Endothelial cell of umbilical vein (primary cell): Measurements from ENCODE around the gene NFATC2. TPM values are rescaled to one million over a fixed set of nuclear protein-coding genes. Genes with fewer than 3 reads are reported as not detected.

Experiments used
- BruUV-seq: library from RNA; stranded (reverse); fragments of 400-500 nt; replicated peaks from 2 replicates; lab custom pipeline; 2021; lab: Mats Ljungman, UMichigan
- CTCF ChIA-PET: fragments of 300-600, 350-600 bp; sonication (Branson Sonifier 250); formaldehyde crosslinking; loops from one replicate; lab custom pipeline; 2021; ENCODE audit warnings: antibody characterized with exemption, inconsistent platforms; lab: Charles Lee
- POLR2A ChIA-PET: fragments of 300-600, 350-600 bp; sonication (Branson Sonifier 250); formaldehyde crosslinking; loops from one replicate; lab custom pipeline; 2021; ENCODE audit warnings: antibody characterized with exemption, inconsistent platforms; lab: Charles Lee
- DNase-seq: peaks from one replicate; pipeline ENCODE4 v3.0.0-alpha.2; 2011; ENCODE audit warnings: low read depth, low spot score
- FAIRE-seq: peaks from 2 replicates; lab custom pipeline; 2011; peaks lifted over from hg19 to GRCh38; lab: Jason Lieb, UNC
- H2AFZ ChIP-seq: 2 replicates; pipeline ENCODE4 v1.6.0; 2012; ENCODE audit warnings: low read depth, low read length, control low read depth, inconsistent platforms
- H3K27ac ChIP-seq: 2 replicates; pipeline ENCODE4 v1.5.1; 2011; ENCODE audit warnings: low read depth, mild to moderate bottlenecking, control low read depth, low read length, moderate library complexity; ENCODE audit not compliant: insufficient read depth
- H3K27me3 ChIP-seq, 2 experiments: 2 replicates each; pipeline versions ENCODE4 v1.6.0 to v1.6.1; 2011; ENCODE audit warnings: low read length in 2 of 2, mixed read lengths in 1 of 2; ENCODE audit not compliant: control insufficient read depth in 2 of 2, insufficient read depth in 2 of 2
- H3K36me3 ChIP-seq, 2 experiments: 2 replicates in 1 of 2; 3 replicates in 1 of 2; pipeline ENCODE4 v1.5.1; 2011; ENCODE audit warnings: low read length in 2 of 2, mild to moderate bottlenecking in 1 of 2, moderate library complexity in 1 of 2; ENCODE audit not compliant: control insufficient read depth in 2 of 2, insufficient read depth in 2 of 2; ENCODE audit errors: extremely low read depth in 1 of 2
- H3K4me1 ChIP-seq: 3 replicates; pipeline ENCODE4 v1.5.1; 2011; ENCODE audit warnings: mild to moderate bottlenecking, low read length; ENCODE audit not compliant: control insufficient read depth, insufficient read depth; ENCODE audit errors: extremely low read depth
- H3K4me2 ChIP-seq: 2 replicates; pipeline ENCODE4 v1.6.1; 2011; ENCODE audit warnings: low read length, control low read depth, mixed read lengths; ENCODE audit not compliant: insufficient read depth
- H3K4me3 ChIP-seq, 3 experiments: fragments of 200-600 bp in 1 of 3; sonication (generic), shearing (Covaris generic) in 1 of 3; replicated peaks in 1 of 3; 2 replicates each; pipeline ENCODE4 v1.5.1; 2011 to 2016; ENCODE audit warnings: control low read depth in 3 of 3, low read length in 3 of 3, mild to moderate bottlenecking in 2 of 3, inconsistent platforms in 1 of 3, low read depth in 1 of 3, moderate library complexity in 1 of 3; ENCODE audit not compliant: insufficient read depth in 1 of 3
- H3K79me2 ChIP-seq: 2 replicates; pipeline ENCODE4 v1.6.0; 2012; ENCODE audit warnings: low read length, inconsistent platforms; ENCODE audit not compliant: control insufficient read depth, insufficient read depth
- H3K9ac ChIP-seq: replicated peaks from 2 replicates; pipeline ENCODE3; 2011; ENCODE audit warnings: low read length, control low read depth; ENCODE audit not compliant: insufficient read depth; ENCODE audit errors: extremely low read depth
- H3K9me1 ChIP-seq: replicated peaks from 3 replicates; pipeline ENCODE4 v1.6.0; 2011; ENCODE audit warnings: mild to moderate bottlenecking, low read length; ENCODE audit not compliant: control insufficient read depth, insufficient read depth; ENCODE audit errors: extremely low read depth
- H3K9me3 ChIP-seq: replicated peaks from 2 replicates; pipeline ENCODE4 v1.5.1; 2012; ENCODE audit warnings: low read length, inconsistent platforms; ENCODE audit not compliant: control insufficient read depth, insufficient read depth
- H4K20me1 ChIP-seq: replicated peaks from 2 replicates; pipeline ENCODE3; 2011; ENCODE audit warnings: mild to moderate bottlenecking, low read length; ENCODE audit not compliant: control insufficient read depth, insufficient read depth; ENCODE audit errors: extremely low read depth
- CTCF ChIP-seq, 2 donors: IDR thresholded peaks; 1 replicate in 1 of 2; 2 replicates in 1 of 2; pipeline ENCODE4 v1.5.1; 2011; ENCODE audit warnings: low read length in 2 of 2, mild to moderate bottlenecking in 2 of 2, moderate library complexity in 2 of 2, control low read depth in 1 of 2, inconsistent platforms in 1 of 2, low read depth in 1 of 2; ENCODE audit not compliant: insufficient read depth in 1 of 2; ENCODE audit errors: extremely low read depth in 1 of 2
- EZH2 ChIP-seq: IDR thresholded peaks from 2 replicates; pipeline ENCODE4 v1.6.1; 2012; ENCODE audit warnings: borderline replicate concordance, low read depth, mild to moderate bottlenecking, moderate library complexity, low read length, inconsistent platforms; ENCODE audit not compliant: severe bottlenecking
- FOS ChIP-seq: IDR thresholded peaks from 2 replicates; pipeline ENCODE4 v1.6.1; 2011; ENCODE audit warnings: mild to moderate bottlenecking, low read length, moderate library complexity, borderline replicate concordance; ENCODE audit not compliant: insufficient read depth
- GATA2 ChIP-seq: IDR thresholded peaks from 2 replicates; pipeline ENCODE4 v1.7.0; 2011; ENCODE audit warnings: low read depth, mild to moderate bottlenecking, moderate library complexity, mixed read lengths, low read length; ENCODE audit not compliant: insufficient read length, insufficient read depth
- JUN ChIP-seq: IDR thresholded peaks from 2 replicates; pipeline ENCODE4 v1.6.1; 2011; ENCODE audit warnings: borderline replicate concordance, low read depth; ENCODE audit not compliant: insufficient read length, insufficient read depth
- MAX ChIP-seq: IDR thresholded peaks from 2 replicates; pipeline ENCODE4 v1.6.1; 2011; ENCODE audit not compliant: insufficient read depth, insufficient read length
- MYC ChIP-seq: IDR thresholded peaks from one replicate; pipeline ENCODE4 v1.6.1; 2011; ENCODE audit warnings: mild to moderate bottlenecking, low read depth, low read length
- POLR2A ChIP-seq: IDR thresholded peaks from 2 replicates; pipeline ENCODE4 v1.6.1; 2012; ENCODE audit warnings: low read depth, mild to moderate bottlenecking, control low read depth, low read length
- POLR2AphosphoS5 ChIP-seq: IDR thresholded peaks from 2 replicates; pipeline ENCODE4 v1.6.1; 2012; ENCODE audit warnings: low read depth, mild to moderate bottlenecking, control low read depth, low read length, moderate library complexity; ENCODE audit not compliant: insufficient read depth
- dilution Hi-C: fragments of 300-500 bp; cut with MboI; formaldehyde crosslinking; loops from one replicate; pipeline ENCODE4 v1.15.0; 2019; ENCODE audit warnings: low sequenced_read_pairs; ENCODE audit not compliant: extremely low pct_ligation_motif_present
- intact Hi-C: fragments of 100-400 bp; cut with micrococcal nuclease; formaldehyde crosslinking; loops from one replicate; pipeline ENCODE4 v1.10.0; 2022
- polyA plus RNA-seq, 4 experiments: library from polyadenylated mRNA; depleted of rRNA in 3 of 4; stranded (reverse) in 3 of 4; unstranded in 1 of 4; fragments of >200 nt; gene quantifications; 2 replicates each; pipeline versions ENCODE4 v1.2.1 to v1.2.3, GENCODE V29; 2011 to 2012; ENCODE audit warnings: missing spikeins in 1 of 4
- total RNA-seq: library from RNA; stranded (reverse); gene quantifications from 2 replicates; pipeline ENCODE4 v1.2.3, GENCODE V29; 2021

Gene NFATC2
- total and polyA plus RNA-seq, 2 donors (not counting 3 experiments of a cell fraction or from before 2014, with no cell fraction given), result 3.1 to 13.0 TPM

- Histone ChIP-seq H3K4me3 (peak overlapping the region in 2 of 3 experiments; percentile 54 to 62), H3K27ac (peak overlapping the region; percentile 64), H3K9ac (peak overlapping the region; percentile 66), H4K20me1 (no peaks in the 10 kb centered on the region), H2AFZ (peak overlapping the region; percentile 3), H3K27me3 (peaks cover 2 to 4% of the 10 kb centered on the region in 2 experiments), H3K79me2 (no peaks in the 10 kb centered on the region), H3K9me1 (no peaks in the 10 kb centered on the region), H3K36me3 (no peaks in the 10 kb centered on the region), H3K4me2 (peak overlapping the region; percentile 91), H3K4me1 (peaks cover 24% of the 10 kb centered on the region), H3K9me3 (no peaks in the 10 kb centered on the region)
- TSS peak; percentile 80 for BruUV-seq
- dilution Hi-C loops, result no loop called here
- POLR2A ChIA-PET, result interaction anchor here (0.8 kb wide), 1 partner anchor 107 kb away, joined by 3 read pairs; no protein-coding TSS in a partner anchor
- FAIRE-seq (no peak), DNase-seq (no peak)
- TF ChIP-seq FOS (no peak), JUN (no peak)
- intact Hi-C loops, result loop anchor here (1.0 to 2.0 kb wide), 5 partner anchors 21 to 106 kb away; partner anchors contain the start of gene NFATC2
- CTCF ChIA-PET, result interaction anchor here (0.8 to 2.7 kb wide), 19 partner anchors 9 to 576 kb away, joined by 3 to 28 read pairs (median 3); partner anchors contain the start of gene NFATC2
These were observed 20.6 kb upstream of the NFATC2 start for GRCh38 chr20:51563174-51563485.

GRCh38 chr20:51562332-51563173, 20.0 kb upstream of the NFATC2 start:
- H3K4me1 ChIP-seq, result peaks cover 24% of the 10 kb centered on the region
- H3K9me1 ChIP-seq, result no peaks in the 10 kb centered on the region
- no peaks in the 10 kb centered on the region for H3K36me3 ChIP-seq
- H3K4me3 ChIP-seq, result peak overlapping the region; percentile 40 to 62 (median 54)
- DNase-seq (peak; percentile 98), FAIRE-seq (peak; percentile 95)
- CTCF ChIA-PET, result interaction anchor here (0.8 to 2.7 kb wide), 16 partner anchors 11 to 575 kb away, joined by 3 to 28 read pairs (median 4); partner anchors contain the start of gene NFATC2
- H3K9ac ChIP-seq, result peak overlapping the region; percentile 66
- TF ChIP-seq JUN, result peak; percentile 21
- no peak for TF ChIP-seq FOS
- no peak for TF ChIP-seq POLR2AphosphoS5
- no peak for TF ChIP-seq EZH2
- no peak for TF ChIP-seq MYC
- no peak for TF ChIP-seq POLR2A
- peak; percentile 21 for TF ChIP-seq MAX
- peak; percentile 12 for TF ChIP-seq CTCF (IDR thresholded peaks at IDR 0.05; ENCODE audit: extremely low read depth in 1 of 2, insufficient read depth in 1 of 2, low read depth in 1 of 2, low read length in 2 of 2)
- TF ChIP-seq GATA2, result no peak
- peak overlapping the region; percentile 64 for H3K27ac ChIP-seq
- no peaks in the 10 kb centered on the region for H3K79me2 ChIP-seq
- H3K9me3 ChIP-seq, result no peaks in the 10 kb centered on the region
- POLR2A ChIA-PET, result interaction anchor here (0.8 kb wide), 1 partner anchor 106 kb away, joined by 3 read pairs; no protein-coding TSS in a partner anchor
- dilution Hi-C loops, result no loop called here
- no peaks in the 10 kb centered on the region for H4K20me1 ChIP-seq
- intact Hi-C loops, result loop anchor here (1.0 to 2.0 kb wide), 7 partner anchors 20 to 188 kb away; partner anchors contain the start of gene NFATC2
- H3K27me3 ChIP-seq, result peaks cover 1 to 2% of the 10 kb centered on the region in 2 experiments
- BruUV-seq, result no TSS peak
- peak overlapping the region; percentile 3 for H2AFZ ChIP-seq
- H3K4me2 ChIP-seq, result peak overlapping the region; percentile 91
